ENCODE results near the gene CCT5. TPM values are rescaled to one million over a fixed set of nuclear protein-coding genes. Genes with fewer than 3 reads are reported as not detected.

The CCT5 gene
- polyA plus RNA-seq, 1 of the 3 experiments (the other 2 are of a cell fraction) = 378 TPM

GRCh38 chr5:10276691-10277090 lies 26.6 kb downstream of the CCT5 start:
- H3K4me3 ChIP-seq (ENCODE audit: low read depth in 2 of 2, low read length in 1 of 2) = no peak overlapping the region
- H3K9me2 ChIP-seq = no peaks in the 10 kb centered on the region
- 84% methylated on average over 7 of the region's 7 CpGs for WGBS (ENCODE audit: low lambda C conversion rate)
- no peak overlapping the region for H2AFZ ChIP-seq (ENCODE audit: low read depth)
- H3K4me2 ChIP-seq = no peak overlapping the region
- ChIA-PET POLR2A (no interaction called here), CTCF (no interaction called here)
- H3K4me1 ChIP-seq (ENCODE audit: control insufficient read depth in 1 of 2, insufficient read depth in 2 of 2, low read depth in 1 of 2, low read length in 1 of 2) = no peaks in the 10 kb centered on the region
- no peaks in the 10 kb centered on the region for H3K79me2 ChIP-seq (ENCODE audit: insufficient read depth)
- DNase-seq = no peak
- H3F3A ChIP-seq (replicated peaks; ENCODE audit: insufficient read depth) = no peaks in the 10 kb centered on the region
- peaks cover 0 to 4% of the 10 kb centered on the region in 2 experiments for H3K36me3 ChIP-seq (replicated peaks in 1 of 2; ENCODE audit: control insufficient read depth in 1 of 2, insufficient read depth in 2 of 2, low read length in 1 of 2)
- H3K27ac ChIP-seq (ENCODE audit: low read depth in 2 of 2, low read length in 1 of 2) = no peak overlapping the region
- no peaks in the 10 kb centered on the region for H3K27me3 ChIP-seq (ENCODE audit: insufficient read depth)
- no peaks in the 10 kb centered on the region for H4K20me1 ChIP-seq (ENCODE audit: insufficient read depth)
- H3K9ac ChIP-seq = no peak overlapping the region
- H3K9me3 ChIP-seq = no peaks in the 10 kb centered on the region
- TF ChIP-seq NFIC (IDR thresholded peaks at IDR 0.05; ENCODE audit: borderline replicate concordance) (no peak), GABPA (IDR thresholded peaks at IDR 0.05; ENCODE audit: low read depth) (no peak), EP300 (IDR thresholded peaks at IDR 0.05; ENCODE audit: borderline replicate concordance in 1 of 2, low read depth in 1 of 2, low read length in 1 of 2) (no peak), TAF1 (IDR thresholded peaks at IDR 0.05; ENCODE audit: borderline replicate concordance, low read depth, low read length) (no peak), TEAD4 (IDR thresholded peaks at IDR 0.05; ENCODE audit: borderline replicate concordance, insufficient read depth) (no peak), SIN3A (IDR thresholded peaks at IDR 0.05; ENCODE audit: borderline replicate concordance, low read depth, low read length) (no peak), RCOR1 (IDR thresholded peaks at IDR 0.05; ENCODE audit: low read length) (no peak), TCF12 (IDR thresholded peaks at IDR 0.05) (no peak), IRF3 (IDR thresholded peaks at IDR 0.05; ENCODE audit: low read depth, low read length) (no peak)
- TF ChIP-seq, protein P1, sequence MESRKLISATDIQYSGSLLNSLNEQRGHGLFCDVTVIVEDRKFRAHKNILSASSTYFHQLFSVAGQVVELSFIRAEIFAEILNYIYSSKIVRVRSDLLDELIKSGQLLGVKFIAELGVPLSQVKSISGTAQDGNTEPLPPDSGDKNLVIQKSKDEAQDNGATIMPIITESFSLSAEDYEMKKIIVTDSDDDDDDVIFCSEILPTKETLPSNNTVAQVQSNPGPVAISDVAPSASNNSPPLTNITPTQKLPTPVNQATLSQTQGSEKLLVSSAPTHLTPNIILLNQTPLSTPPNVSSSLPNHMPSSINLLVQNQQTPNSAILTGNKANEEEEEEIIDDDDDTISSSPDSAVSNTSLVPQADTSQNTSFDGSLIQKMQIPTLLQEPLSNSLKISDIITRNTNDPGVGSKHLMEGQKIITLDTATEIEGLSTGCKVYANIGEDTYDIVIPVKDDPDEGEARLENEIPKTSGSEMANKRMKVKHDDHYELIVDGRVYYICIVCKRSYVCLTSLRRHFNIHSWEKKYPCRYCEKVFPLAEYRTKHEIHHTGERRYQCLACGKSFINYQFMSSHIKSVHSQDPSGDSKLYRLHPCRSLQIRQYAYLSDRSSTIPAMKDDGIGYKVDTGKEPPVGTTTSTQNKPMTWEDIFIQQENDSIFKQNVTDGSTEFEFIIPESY (IDR thresholded peaks at IDR 0.05; ENCODE audit: borderline replicate concordance, low read depth) = no peak
- TF ChIP-seq, protein P2, sequence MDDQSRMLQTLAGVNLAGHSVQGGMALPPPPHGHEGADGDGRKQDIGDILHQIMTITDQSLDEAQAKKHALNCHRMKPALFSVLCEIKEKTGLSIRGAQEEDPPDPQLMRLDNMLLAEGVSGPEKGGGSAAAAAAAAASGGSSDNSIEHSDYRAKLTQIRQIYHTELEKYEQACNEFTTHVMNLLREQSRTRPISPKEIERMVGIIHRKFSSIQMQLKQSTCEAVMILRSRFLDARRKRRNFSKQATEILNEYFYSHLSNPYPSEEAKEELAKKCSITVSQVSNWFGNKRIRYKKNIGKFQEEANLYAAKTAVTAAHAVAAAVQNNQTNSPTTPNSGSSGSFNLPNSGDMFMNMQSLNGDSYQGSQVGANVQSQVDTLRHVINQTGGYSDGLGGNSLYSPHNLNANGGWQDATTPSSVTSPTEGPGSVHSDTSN (IDR thresholded peaks at IDR 0.05) = no peak

DNA sequence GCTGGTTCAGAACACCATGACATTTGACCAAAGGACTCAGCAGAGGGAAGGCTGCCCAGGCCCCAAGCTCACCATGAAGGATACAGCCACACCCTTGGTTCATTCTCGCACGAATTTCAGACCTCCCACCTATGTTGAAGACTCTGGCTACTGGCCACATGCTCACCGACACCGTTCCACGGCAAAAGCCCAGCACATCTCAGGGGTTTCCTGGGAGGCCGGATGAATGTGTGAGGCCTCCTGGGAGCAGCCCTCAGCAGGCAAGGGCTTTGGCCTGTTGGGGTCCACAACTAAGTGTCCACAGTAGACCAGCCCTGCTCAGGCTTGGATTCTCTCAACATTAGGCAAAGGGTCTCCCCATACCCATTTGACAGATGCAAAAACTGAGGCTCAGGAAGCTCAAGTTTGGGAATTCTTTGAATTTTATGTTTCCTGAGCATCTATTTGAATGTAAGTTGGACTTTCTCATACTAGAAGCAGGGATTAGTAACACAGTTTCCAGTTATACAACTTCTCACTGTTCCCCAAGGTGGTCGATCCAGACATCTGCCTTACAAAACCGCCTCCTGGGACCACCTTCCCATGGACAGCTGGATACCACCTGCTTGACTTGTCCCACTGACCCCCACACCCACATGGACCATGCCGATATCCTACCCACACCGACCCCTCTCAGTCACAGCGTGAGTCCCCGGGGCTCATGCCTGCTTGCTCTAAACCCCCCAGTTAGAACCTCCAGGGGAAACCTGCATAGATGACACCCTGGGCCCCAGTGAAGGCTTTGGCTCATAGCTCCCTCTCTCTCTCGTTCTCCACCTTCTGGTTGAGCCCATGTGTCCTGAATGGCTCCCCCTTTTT lies 27.9 kb downstream of the CCT5 start:
- H3F3A ChIP-seq (replicated peaks; ENCODE audit: insufficient read depth) = no peaks in the 10 kb centered on the region
- no peak overlapping the region for H3K4me2 ChIP-seq
- ChIA-PET CTCF (interaction anchor here (0.9 to 1.4 kb wide), 2 partner anchors 27 to 79 kb away, joined by 3 read pairs; no protein-coding TSS in a partner anchor), POLR2A (interaction anchor here (0.9 to 1.5 kb wide), 2 partner anchors 13 to 28 kb away, joined by 3 read pairs; partner anchors contain the start of genes ATPSCKMT and CCT5)
- no peaks in the 10 kb centered on the region for H4K20me1 ChIP-seq (ENCODE audit: insufficient read depth)
- no peak overlapping the region for H2AFZ ChIP-seq (ENCODE audit: low read depth)
- peaks cover 0 to 4% of the 10 kb centered on the region in 2 experiments for H3K36me3 ChIP-seq (replicated peaks in 1 of 2; ENCODE audit: control insufficient read depth in 1 of 2, insufficient read depth in 2 of 2, low read length in 1 of 2)
- no peak overlapping the region for H3K4me3 ChIP-seq (ENCODE audit: low read depth in 2 of 2, low read length in 1 of 2)
- no peaks in the 10 kb centered on the region for H3K4me1 ChIP-seq (ENCODE audit: control insufficient read depth in 1 of 2, insufficient read depth in 2 of 2, low read depth in 1 of 2, low read length in 1 of 2)
- TF ChIP-seq TAF1 (IDR thresholded peaks at IDR 0.05; ENCODE audit: borderline replicate concordance, low read depth, low read length) = no peak
- no peak for TF ChIP-seq MEF2A (IDR thresholded peaks at IDR 0.05; ENCODE audit: borderline replicate concordance, low read depth)
- no peak for TF ChIP-seq NFIC (IDR thresholded peaks at IDR 0.05; ENCODE audit: borderline replicate concordance)
- TF ChIP-seq GABPA (IDR thresholded peaks at IDR 0.05; ENCODE audit: low read depth) = no peak
- TF ChIP-seq RCOR1 (IDR thresholded peaks at IDR 0.05; ENCODE audit: low read length) = no peak
- no peak for TF ChIP-seq IRF3 (IDR thresholded peaks at IDR 0.05; ENCODE audit: low read depth, low read length)
- TF ChIP-seq, protein P3, sequence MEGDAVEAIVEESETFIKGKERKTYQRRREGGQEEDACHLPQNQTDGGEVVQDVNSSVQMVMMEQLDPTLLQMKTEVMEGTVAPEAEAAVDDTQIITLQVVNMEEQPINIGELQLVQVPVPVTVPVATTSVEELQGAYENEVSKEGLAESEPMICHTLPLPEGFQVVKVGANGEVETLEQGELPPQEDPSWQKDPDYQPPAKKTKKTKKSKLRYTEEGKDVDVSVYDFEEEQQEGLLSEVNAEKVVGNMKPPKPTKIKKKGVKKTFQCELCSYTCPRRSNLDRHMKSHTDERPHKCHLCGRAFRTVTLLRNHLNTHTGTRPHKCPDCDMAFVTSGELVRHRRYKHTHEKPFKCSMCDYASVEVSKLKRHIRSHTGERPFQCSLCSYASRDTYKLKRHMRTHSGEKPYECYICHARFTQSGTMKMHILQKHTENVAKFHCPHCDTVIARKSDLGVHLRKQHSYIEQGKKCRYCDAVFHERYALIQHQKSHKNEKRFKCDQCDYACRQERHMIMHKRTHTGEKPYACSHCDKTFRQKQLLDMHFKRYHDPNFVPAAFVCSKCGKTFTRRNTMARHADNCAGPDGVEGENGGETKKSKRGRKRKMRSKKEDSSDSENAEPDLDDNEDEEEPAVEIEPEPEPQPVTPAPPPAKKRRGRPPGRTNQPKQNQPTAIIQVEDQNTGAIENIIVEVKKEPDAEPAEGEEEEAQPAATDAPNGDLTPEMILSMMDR (IDR thresholded peaks at IDR 0.05) = no peak
- no peak for TF ChIP-seq TEAD4 (IDR thresholded peaks at IDR 0.05; ENCODE audit: borderline replicate concordance, insufficient read depth)
- TF ChIP-seq, protein P1 (IDR thresholded peaks at IDR 0.05; ENCODE audit: borderline replicate concordance, low read depth) = no peak
- H3K27ac ChIP-seq (ENCODE audit: low read depth in 2 of 2, low read length in 1 of 2) = no peak overlapping the region
- 95% methylated on average over 12 of the region's 13 CpGs for WGBS (ENCODE audit: low lambda C conversion rate)
- H3K27me3 ChIP-seq (ENCODE audit: insufficient read depth) = no peaks in the 10 kb centered on the region
- H3K9ac ChIP-seq = no peak overlapping the region
- H3K9me2 ChIP-seq = no peaks in the 10 kb centered on the region
- H3K9me3 ChIP-seq = no peaks in the 10 kb centered on the region
- no peaks in the 10 kb centered on the region for H3K79me2 ChIP-seq (ENCODE audit: insufficient read depth)
- no peak for DNase-seq
